HL-60 (cell line): ENCODE data around the gene AMFR.

Source experiments
- DNase-seq, 2 experiments: peaks; one replicate each; pipeline ENCODE4 v3.0.0-alpha.2; 2010 to 2020; ENCODE audit warnings: low read depth in 1 of 2, low spot score in 1 of 2
- H3K27ac ChIP-seq: fragments of 250-450 bp; sonication (Bioruptor Pico); replicated peaks from 2 replicates; pipeline ENCODE4 v1.5.1; 2020; ENCODE audit warnings: mild to moderate bottlenecking, moderate library complexity
- H3K27me3 ChIP-seq: fragments of 250-450 bp; sonication (Bioruptor Pico); 2 replicates; pipeline ENCODE4 v1.5.1; 2021; ENCODE audit warnings: mild to moderate bottlenecking, moderate library complexity; ENCODE audit not compliant: insufficient read depth, poor library complexity, severe bottlenecking
- H3K4me3 ChIP-seq: replicated peaks from 2 replicates; pipeline ENCODE4 v1.5.1; 2011; ENCODE audit warnings: mild to moderate bottlenecking, control low read depth, low read length; ENCODE audit not compliant: insufficient read depth
- GABPA ChIP-seq: IDR thresholded peaks from 2 replicates; pipeline ENCODE4 v1.6.1; 2012; ENCODE audit warnings: low read depth
- POLR2AphosphoS5 ChIP-seq: IDR thresholded peaks from 2 replicates; pipeline ENCODE4 v1.6.1; 2012; ENCODE audit warnings: low read depth
- SPI1 ChIP-seq: IDR thresholded peaks from 2 replicates; pipeline ENCODE4 v1.6.1; 2012; ENCODE audit warnings: low read depth, mild to moderate bottlenecking, borderline replicate concordance
- TF ChIP-seq, protein P1 (sequence below): IDR thresholded peaks from one replicate; pipeline ENCODE4 v1.5.1; 2011; ENCODE audit warnings: low read length, control low read depth, inconsistent platforms; ENCODE audit not compliant: insufficient read depth
- TF ChIP-seq, protein P2 (sequence below): IDR thresholded peaks from 2 replicates; pipeline ENCODE4 v1.6.1; 2012; ENCODE audit warnings: low read depth; ENCODE audit not compliant: insufficient replicate concordance

AMFR gene

DNA sequence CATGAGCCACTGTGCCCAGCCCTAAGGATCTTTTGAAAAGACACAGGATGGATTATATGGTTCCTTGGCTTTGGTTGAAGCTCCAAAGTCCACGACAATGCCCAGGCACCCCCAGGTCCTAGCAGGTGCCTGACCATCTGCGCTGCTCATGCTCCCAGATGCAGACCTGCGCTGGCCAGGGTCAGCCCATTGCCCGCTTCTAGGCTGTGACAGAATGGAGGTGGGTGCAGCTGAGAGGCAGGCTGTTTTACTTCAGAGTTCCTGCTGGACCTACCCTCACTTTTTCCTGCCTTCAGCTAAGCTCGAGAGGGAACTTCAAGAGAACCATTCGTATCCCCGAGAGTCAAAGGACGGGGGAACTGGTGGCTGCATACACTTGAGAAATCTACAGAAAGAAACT lies 60.5 kb downstream of the AMFR start:
- DNase-seq, result no peak
- Histone ChIP-seq H3K27me3 (no peaks in the 10 kb centered on the region), H3K27ac (no peak overlapping the region), H3K4me3 (no peak overlapping the region)
- TF ChIP-seq, protein P1, sequence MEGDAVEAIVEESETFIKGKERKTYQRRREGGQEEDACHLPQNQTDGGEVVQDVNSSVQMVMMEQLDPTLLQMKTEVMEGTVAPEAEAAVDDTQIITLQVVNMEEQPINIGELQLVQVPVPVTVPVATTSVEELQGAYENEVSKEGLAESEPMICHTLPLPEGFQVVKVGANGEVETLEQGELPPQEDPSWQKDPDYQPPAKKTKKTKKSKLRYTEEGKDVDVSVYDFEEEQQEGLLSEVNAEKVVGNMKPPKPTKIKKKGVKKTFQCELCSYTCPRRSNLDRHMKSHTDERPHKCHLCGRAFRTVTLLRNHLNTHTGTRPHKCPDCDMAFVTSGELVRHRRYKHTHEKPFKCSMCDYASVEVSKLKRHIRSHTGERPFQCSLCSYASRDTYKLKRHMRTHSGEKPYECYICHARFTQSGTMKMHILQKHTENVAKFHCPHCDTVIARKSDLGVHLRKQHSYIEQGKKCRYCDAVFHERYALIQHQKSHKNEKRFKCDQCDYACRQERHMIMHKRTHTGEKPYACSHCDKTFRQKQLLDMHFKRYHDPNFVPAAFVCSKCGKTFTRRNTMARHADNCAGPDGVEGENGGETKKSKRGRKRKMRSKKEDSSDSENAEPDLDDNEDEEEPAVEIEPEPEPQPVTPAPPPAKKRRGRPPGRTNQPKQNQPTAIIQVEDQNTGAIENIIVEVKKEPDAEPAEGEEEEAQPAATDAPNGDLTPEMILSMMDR, result no peak
- TF ChIP-seq GABPA (no peak), SPI1 (no peak), POLR2AphosphoS5 (no peak)
- TF ChIP-seq, protein P2, sequence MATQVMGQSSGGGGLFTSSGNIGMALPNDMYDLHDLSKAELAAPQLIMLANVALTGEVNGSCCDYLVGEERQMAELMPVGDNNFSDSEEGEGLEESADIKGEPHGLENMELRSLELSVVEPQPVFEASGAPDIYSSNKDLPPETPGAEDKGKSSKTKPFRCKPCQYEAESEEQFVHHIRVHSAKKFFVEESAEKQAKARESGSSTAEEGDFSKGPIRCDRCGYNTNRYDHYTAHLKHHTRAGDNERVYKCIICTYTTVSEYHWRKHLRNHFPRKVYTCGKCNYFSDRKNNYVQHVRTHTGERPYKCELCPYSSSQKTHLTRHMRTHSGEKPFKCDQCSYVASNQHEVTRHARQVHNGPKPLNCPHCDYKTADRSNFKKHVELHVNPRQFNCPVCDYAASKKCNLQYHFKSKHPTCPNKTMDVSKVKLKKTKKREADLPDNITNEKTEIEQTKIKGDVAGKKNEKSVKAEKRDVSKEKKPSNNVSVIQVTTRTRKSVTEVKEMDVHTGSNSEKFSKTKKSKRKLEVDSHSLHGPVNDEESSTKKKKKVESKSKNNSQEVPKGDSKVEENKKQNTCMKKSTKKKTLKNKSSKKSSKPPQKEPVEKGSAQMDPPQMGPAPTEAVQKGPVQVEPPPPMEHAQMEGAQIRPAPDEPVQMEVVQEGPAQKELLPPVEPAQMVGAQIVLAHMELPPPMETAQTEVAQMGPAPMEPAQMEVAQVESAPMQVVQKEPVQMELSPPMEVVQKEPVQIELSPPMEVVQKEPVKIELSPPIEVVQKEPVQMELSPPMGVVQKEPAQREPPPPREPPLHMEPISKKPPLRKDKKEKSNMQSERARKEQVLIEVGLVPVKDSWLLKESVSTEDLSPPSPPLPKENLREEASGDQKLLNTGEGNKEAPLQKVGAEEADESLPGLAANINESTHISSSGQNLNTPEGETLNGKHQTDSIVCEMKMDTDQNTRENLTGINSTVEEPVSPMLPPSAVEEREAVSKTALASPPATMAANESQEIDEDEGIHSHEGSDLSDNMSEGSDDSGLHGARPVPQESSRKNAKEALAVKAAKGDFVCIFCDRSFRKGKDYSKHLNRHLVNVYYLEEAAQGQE, result no peak

DNA sequence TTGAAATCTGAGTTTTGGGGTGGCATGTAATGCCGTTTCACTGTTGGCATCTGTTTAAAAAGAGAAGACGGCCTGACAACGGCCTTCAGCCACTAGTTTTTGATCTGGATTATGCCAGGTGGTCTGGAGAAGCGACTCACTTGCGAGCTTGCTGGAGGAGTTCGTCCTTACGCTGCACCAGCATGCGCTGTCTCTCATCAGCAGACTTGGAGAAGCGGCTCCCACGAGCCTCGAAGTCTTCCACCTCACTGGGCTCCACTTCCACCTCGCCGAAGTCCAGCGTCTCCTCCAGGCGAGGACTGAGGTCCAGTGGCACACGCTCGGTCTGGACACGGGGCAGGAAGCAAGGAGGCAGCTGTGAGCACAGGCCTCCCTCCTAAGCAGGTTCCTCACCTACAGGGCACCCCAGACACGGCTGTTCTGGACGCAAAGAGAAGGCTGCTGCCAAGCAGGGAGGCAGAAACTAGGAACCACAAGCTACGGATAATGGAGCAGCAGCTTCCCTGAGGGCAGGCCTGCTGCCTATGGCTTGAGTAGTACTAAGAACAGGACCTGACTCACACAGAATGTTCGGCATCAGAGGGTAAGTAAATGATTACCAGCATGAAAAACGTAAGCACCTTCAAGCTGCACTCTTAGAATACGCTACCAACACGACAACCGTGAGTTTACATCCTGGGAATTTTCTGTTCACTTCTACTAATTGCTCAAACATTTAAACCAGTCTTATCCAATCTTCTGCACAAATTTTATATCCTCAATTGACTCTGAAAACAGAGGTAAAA lies 61.4 kb downstream of the AMFR start:
- no peaks in the 10 kb centered on the region for H3K27me3 ChIP-seq
- TF ChIP-seq GABPA, result no peak
- TF ChIP-seq SPI1, result no peak
- TF ChIP-seq, protein P2, result no peak
- TF ChIP-seq POLR2AphosphoS5, result no peak
- TF ChIP-seq, protein P1, result no peak
- no peak for DNase-seq
- H3K27ac ChIP-seq, result no peak overlapping the region
- H3K4me3 ChIP-seq, result no peak overlapping the region

DNA sequence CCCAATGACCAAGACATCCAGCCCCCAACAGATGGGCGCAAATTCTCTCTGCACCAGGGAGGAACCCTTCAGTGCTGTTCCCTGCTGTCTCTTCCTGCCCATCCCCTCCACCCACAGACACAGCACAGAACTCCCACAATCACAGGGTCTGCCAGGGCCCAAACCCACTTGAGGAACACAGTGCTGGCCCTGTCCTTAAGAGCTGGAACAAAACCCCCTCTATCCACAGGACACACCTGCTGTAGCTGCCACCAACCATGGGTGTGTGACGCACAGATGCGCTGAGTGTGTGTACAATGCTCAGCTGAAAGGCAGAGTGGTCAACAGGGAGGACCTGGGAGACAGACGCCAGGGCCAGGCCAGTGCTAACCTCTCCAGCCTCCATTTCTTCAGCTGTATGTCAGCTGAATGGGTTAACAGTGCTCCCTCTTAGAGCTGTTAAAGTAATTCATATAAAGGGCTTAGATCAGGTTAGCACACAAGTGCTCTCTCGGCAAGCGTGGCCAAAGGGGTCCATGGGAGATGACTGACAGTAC lies 62.1 kb downstream of the AMFR start:
- H3K27ac ChIP-seq, result no peak overlapping the region
- no peak for DNase-seq
- H3K27me3 ChIP-seq, result no peaks in the 10 kb centered on the region
- TF ChIP-seq GABPA (no peak), SPI1 (no peak), POLR2AphosphoS5 (no peak)
- TF ChIP-seq, protein P2, result no peak
- TF ChIP-seq, protein P1, result no peak
- no peak overlapping the region for H3K4me3 ChIP-seq
